Muscle of leg (tissue), 11 donors: Measurements from ENCODE around the gene ACTR1B. TPM values are rescaled to one million over a fixed set of nuclear protein-coding genes. Genes with fewer than 3 reads are reported as not detected.
"Not testable (repeated sequence)": the region's sequence is repeated elsewhere in the genome, so short reads cannot be mapped to it uniquely, and the experiment has no call there.

ENCODE experiments used
- DNase-seq: peaks from one replicate; pipeline ENCODE4 v3.0.0; 2013
- H3K27ac ChIP-seq: one replicate; pipeline ENCODE4 v1.5.1; 2013; ENCODE audit warnings: mild to moderate bottlenecking, low read length, control low read depth
- H3K27me3 ChIP-seq: one replicate; pipeline ENCODE4 v1.6.1; 2013; ENCODE audit warnings: low read length; ENCODE audit not compliant: control insufficient read depth, insufficient read depth
- H3K36me3 ChIP-seq: one replicate; pipeline ENCODE4 v1.6.1; 2013; ENCODE audit warnings: low read length; ENCODE audit not compliant: control insufficient read depth, insufficient read depth
- H3K4me1 ChIP-seq: one replicate; pipeline ENCODE4 v1.6.1; 2013; ENCODE audit warnings: low read length; ENCODE audit not compliant: control insufficient read depth, insufficient read depth
- H3K4me3 ChIP-seq: one replicate; pipeline ENCODE4 v1.5.1; 2013; ENCODE audit warnings: low read length, control low read depth
- H3K9me3 ChIP-seq: replicated peaks from 2 replicates; pipeline ENCODE4 v1.6.1; 2013; ENCODE audit warnings: low read depth, low read length; ENCODE audit not compliant: control insufficient read depth
- WGBS: methylation state at CpG from one replicate; pipeline ENCODE4 v1.1.5; 2013; ENCODE audit warnings: missing lambda C conversion rate; ENCODE audit not compliant: insufficient coverage; 5-methylcytosine and 5-hydroxymethylcytosine counted together
- polyA plus RNA-seq, 8 donors: library from polyadenylated mRNA; unstranded; fragments of 120-200 nt; gene quantifications; one replicate each; pipeline versions ENCODE4 v1.2.1 to v1.2.3, GENCODE V29; 2013; ENCODE audit warnings: inconsistent platforms in 1 of 8, low replicate concordance in 1 of 8; ENCODE audit not compliant: insufficient read length in 8 of 8, insufficient read depth in 1 of 8
- total RNA-seq: library from RNA; stranded (reverse); fragments of 120-200 nt; gene quantifications from one replicate; pipeline ENCODE4 v1.2.4, GENCODE V29; 2013

The ACTR1B gene
- total and polyA plus RNA-seq, 9 donors: 38.6 to 54.6 (median 49.2) TPM

- no peaks in the 10 kb centered on the region for H3K36me3 ChIP-seq
- peaks cover 3% of the 10 kb centered on the region for H3K4me1 ChIP-seq
- no peaks in the 10 kb centered on the region for H3K27me3 ChIP-seq
- H3K4me3 ChIP-seq: no peak overlapping the region
- peaks cover 2% of the 10 kb centered on the region for H3K9me3 ChIP-seq
- 98% methylated on average over 4 of the region's 5 CpGs for WGBS
- no peak for DNase-seq
- no peak overlapping the region for H3K27ac ChIP-seq
Measured at GRCh38 chr2:97695744-97696143, 31.9 kb upstream of the ACTR1B start.

GRCh38 chr2:97693476-97693875 is 29.6 kb upstream of the ACTR1B start:
- no peaks in the 10 kb centered on the region for H3K36me3 ChIP-seq
- H3K9me3 ChIP-seq: peaks cover 2% of the 10 kb centered on the region
- H3K4me1 ChIP-seq: no peaks in the 10 kb centered on the region
- peak; percentile 32 for DNase-seq
- H3K27me3 ChIP-seq: no peaks in the 10 kb centered on the region
- H3K4me3 ChIP-seq: no peak overlapping the region
- no peak overlapping the region for H3K27ac ChIP-seq

- no peak for DNase-seq
- peaks cover 2% of the 10 kb centered on the region for H3K9me3 ChIP-seq
- no peak overlapping the region for H3K27ac ChIP-seq
- H3K4me1 ChIP-seq: no peaks in the 10 kb centered on the region
- 33% methylated on average over 3 of the region's 6 CpGs for WGBS
- H3K27me3 ChIP-seq: no peaks in the 10 kb centered on the region
- no peaks in the 10 kb centered on the region for H3K36me3 ChIP-seq
- H3K4me3 ChIP-seq: no peak overlapping the region
Measured at GRCh38 chr2:97691166-97691565, 27.3 kb upstream of the ACTR1B start.

- Histone ChIP-seq H3K27ac (no peak overlapping the region), H3K36me3 (no peaks in the 10 kb centered on the region), H3K4me3 (no peak overlapping the region), H3K4me1 (no peaks in the 10 kb centered on the region), H3K27me3 (no peaks in the 10 kb centered on the region), H3K9me3 (no peaks in the 10 kb centered on the region)
- no peak for DNase-seq
- 70% methylated on average over 7 of the region's 11 CpGs for WGBS
Measured at GRCh38 chr2:97688062-97688827, 24.4 kb upstream of the ACTR1B start.

GRCh38 chr2:97687235-97687634 is 23.4 kb upstream of the ACTR1B start:
- WGBS: no CpG with 5 or more reads among the region's 3 CpGs
- not testable (repeated sequence) for H3K4me3 ChIP-seq, DNase-seq, H3K4me1 ChIP-seq, H3K9me3 ChIP-seq, H3K27ac ChIP-seq, H3K36me3 ChIP-seq, H3K27me3 ChIP-seq

GRCh38 chr2:97678298-97678697 is 14.5 kb upstream of the ACTR1B start:
- no CpG with 5 or more reads among the region's 1 CpG for WGBS
- Histone ChIP-seq H3K27me3 (no peaks in the 10 kb centered on the region), H3K9me3 (no peaks in the 10 kb centered on the region), H3K36me3 (peaks cover 3% of the 10 kb centered on the region), H3K4me1 (no peaks in the 10 kb centered on the region), H3K4me3 (no peak overlapping the region), H3K27ac (no peak overlapping the region)
- no peak for DNase-seq

GRCh38 chr2:97677480-97677879 is 13.6 kb upstream of the ACTR1B start:
- Histone ChIP-seq H3K9me3 (no peaks in the 10 kb centered on the region), H3K4me1 (no peaks in the 10 kb centered on the region), H3K4me3 (no peak overlapping the region), H3K27ac (no peak overlapping the region), H3K36me3 (peaks cover 3% of the 10 kb centered on the region), H3K27me3 (no peaks in the 10 kb centered on the region)
- no CpG with 5 or more reads among the region's 2 CpGs for WGBS
- no peak for DNase-seq

GRCh38 chr2:97676620-97677019 is 12.8 kb upstream of the ACTR1B start:
- Histone ChIP-seq H3K4me3 (no peak overlapping the region), H3K27ac (no peak overlapping the region), H3K27me3 (no peaks in the 10 kb centered on the region), H3K36me3 (peaks cover 3% of the 10 kb centered on the region), H3K4me1 (no peaks in the 10 kb centered on the region), H3K9me3 (no peaks in the 10 kb centered on the region)
- DNase-seq: no peak
- WGBS: no CpG with 5 or more reads among the region's 1 CpG

- Histone ChIP-seq H3K4me1 (no peaks in the 10 kb centered on the region), H3K27ac (no peak overlapping the region), H3K27me3 (no peaks in the 10 kb centered on the region), H3K9me3 (no peaks in the 10 kb centered on the region), H3K4me3 (no peak overlapping the region), H3K36me3 (peaks cover 3% of the 10 kb centered on the region)
- WGBS: 0% methylated on average over 1 of the region's 5 CpGs
- DNase-seq: no peak
Measured at GRCh38 chr2:97675430-97676113, 11.7 kb upstream of the ACTR1B start.

GRCh38 chr2:97673915-97674283 is 10.1 kb upstream of the ACTR1B start:
- no peaks in the 10 kb centered on the region for H3K27me3 ChIP-seq
- peaks cover 3% of the 10 kb centered on the region for H3K36me3 ChIP-seq
- 47% methylated on average over 7 of the region's 8 CpGs for WGBS
- H3K4me3 ChIP-seq: no peak overlapping the region
- DNase-seq: no peak
- no peaks in the 10 kb centered on the region for H3K9me3 ChIP-seq
- H3K4me1 ChIP-seq: no peaks in the 10 kb centered on the region
- H3K27ac ChIP-seq: no peak overlapping the region
